Endometrial microvascular endothelial cells (primary cell): ENCODE data around the gene RAPGEF5. TPM values are rescaled to one million over a fixed set of nuclear protein-coding genes. Genes with fewer than 3 reads are reported as not detected.

Experiments
- in situ Hi-C: cut with HindIII; loops from 2 replicates; pipeline ENCODE4 v1.10.0; 2017; ENCODE audit warnings: low sequenced_read_pairs, low pct_unique_long_range_greater_than_20kb; ENCODE audit errors: inconsistent ontology term
- total RNA-seq: library from RNA; depleted of rRNA; stranded (reverse); fragments of >200 nt; gene quantifications from one replicate; pipeline ENCODE4 v1.2.3, GENCODE V29; 2015; ENCODE audit errors: inconsistent ontology term

RAPGEF5 gene, protein sequence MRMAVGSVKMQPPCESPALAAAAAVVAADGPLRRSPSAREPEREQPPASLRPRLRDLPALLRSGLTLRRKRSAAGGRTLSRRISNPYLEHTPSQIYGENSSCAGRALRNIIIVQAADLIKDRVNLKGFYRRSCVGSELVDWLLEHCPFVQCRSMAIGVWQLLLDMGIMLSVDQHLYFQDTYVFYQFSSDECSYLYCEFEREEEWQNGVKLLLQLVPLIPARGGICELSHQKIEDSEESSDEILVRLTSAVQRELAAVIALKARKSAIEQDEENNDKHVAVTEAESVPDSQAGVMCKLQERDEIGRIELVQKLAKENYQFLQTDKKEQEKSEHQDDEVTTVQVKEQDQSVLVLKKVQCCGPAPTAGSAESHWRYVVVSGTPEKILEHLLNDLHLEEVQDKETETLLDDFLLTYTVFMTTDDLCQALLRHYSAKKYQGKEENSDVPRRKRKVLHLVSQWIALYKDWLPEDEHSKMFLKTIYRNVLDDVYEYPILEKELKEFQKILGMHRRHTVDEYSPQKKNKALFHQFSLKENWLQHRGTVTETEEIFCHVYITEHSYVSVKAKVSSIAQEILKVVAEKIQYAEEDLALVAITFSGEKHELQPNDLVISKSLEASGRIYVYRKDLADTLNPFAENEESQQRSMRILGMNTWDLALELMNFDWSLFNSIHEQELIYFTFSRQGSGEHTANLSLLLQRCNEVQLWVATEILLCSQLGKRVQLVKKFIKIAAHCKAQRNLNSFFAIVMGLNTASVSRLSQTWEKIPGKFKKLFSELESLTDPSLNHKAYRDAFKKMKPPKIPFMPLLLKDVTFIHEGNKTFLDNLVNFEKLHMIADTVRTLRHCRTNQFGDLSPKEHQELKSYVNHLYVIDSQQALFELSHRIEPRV
- 104 TPM for total RNA-seq

DNA sequence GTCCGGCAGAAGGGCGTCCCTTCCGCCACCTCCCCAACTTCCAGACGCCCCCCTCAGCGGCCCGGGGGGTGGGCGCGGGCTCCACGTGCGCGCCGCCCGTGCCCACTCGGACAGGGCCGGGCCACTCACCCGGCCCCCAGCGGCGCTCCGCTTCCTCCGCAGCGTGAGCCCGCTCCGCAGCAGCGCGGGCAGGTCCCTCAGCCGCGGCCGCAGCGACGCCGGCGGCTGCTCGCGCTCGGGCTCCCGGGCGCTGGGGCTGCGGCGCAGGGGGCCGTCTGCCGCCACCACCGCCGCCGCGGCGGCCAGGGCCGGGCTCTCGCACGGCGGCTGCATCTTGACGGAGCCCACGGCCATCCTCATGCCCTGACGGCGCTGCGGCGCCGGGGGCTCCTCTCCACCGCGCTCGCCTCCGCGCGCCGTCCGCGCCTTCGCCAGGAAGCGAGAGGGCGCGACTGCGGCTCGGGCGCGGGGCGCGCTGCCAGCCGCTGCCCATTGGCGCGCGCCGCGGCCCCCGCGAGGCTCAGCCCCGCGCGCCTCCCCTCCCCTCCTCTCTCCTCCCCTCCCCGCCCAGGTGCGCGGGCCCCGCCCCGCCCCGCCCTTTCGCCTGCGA lies at the start of gene RAPGEF5:
Gene RAPGEF5 (minus strand): TSS at position 454 of the 610 bp plus-strand sequence. CDS start 94 bp downstream, at position 360.
- in situ Hi-C loops: loop anchor here (10.0 kb wide), 1 partner anchor 98 kb away; no protein-coding TSS in a partner anchor

DNA sequence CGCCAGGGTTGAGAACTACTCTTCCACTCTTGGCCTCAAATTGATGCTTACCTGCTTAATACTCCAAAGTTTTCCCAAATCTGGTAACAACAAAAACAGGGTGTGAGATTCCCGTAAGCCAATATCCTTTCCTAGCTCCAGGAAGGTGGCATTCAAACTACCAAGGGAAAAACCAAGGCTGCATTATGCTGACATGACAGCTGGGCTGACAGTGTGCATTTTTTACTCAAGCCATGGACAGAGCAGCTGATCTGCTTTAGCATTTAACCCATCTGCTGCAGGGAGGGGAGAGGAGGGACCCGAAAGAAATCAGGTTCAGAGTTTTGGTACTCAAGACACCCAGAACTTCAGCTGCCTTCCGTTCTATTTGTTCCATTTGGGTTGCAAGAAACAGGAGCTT lies 49.8 kb upstream of the RAPGEF5 start:
- in situ Hi-C loops: no loop called here

DNA sequence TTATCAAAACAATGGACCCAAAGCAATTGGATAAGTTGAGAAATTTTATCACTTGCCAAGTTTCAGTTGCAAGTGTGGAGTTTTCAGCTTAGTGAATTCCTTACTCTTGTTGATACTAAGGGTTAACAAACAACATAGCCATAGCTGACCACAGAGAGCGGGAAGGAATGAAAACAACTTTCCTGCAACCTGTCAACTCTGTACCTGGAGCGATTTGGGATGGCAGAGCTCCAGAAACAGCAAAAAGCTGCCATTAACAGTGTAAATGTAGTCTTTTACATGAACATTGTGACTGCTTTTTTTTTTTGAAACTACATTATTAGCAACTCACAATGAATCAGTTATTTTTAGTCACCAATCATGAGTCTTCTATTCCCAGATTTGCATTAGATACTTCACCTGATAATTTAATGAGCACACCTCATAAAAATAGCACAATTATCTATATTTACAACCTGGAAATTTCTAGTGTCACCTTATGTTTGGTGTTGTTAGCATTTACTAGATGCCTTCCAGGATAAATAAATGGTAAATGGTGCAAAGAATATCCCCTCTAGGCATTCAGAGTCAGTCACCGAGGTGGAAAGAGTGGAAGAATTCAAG lies 47.6 kb upstream of the RAPGEF5 start:
- in situ Hi-C loops: no loop called here

DNA sequence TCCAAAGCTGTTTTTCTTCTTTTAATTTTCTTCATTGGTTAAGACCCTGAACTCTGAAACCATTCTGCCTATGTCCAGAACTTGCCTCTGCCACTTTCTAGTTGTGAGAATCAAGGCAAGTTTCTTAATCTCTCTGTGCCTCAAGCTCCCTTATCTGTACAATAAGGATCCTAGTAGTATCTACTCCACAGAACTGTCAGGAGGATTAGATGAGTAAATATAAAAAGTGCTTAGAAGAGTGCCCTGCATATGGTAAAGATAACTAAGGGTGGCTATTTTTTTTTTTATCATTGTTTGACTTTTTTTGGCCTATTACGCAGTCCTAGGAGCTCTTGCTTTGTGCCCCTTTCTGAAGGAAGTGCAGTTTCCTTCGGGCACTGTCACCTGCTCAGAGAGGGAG lies 46.4 kb upstream of the RAPGEF5 start:
- in situ Hi-C loops: no loop called here

DNA sequence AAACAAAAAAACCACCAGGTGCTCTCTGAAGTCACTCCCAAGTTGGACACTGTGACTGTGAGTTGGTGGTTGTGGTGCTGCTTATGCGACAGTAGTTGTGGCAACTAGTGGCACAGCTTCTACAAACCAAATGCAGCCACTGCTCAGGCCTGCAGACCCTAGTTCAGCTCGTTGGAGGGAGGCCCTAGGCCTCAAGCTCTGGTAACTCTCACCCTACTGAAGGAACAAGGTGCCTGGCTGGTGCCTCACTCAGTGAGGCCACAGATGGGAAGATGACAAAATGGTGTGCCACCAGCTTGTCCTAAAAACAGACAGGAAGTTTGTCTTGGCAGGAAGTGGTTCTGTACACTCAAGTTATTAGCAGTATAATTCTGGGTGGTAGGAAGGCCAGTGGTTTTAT lies 45.3 kb upstream of the RAPGEF5 start:
- in situ Hi-C loops: no loop called here

DNA sequence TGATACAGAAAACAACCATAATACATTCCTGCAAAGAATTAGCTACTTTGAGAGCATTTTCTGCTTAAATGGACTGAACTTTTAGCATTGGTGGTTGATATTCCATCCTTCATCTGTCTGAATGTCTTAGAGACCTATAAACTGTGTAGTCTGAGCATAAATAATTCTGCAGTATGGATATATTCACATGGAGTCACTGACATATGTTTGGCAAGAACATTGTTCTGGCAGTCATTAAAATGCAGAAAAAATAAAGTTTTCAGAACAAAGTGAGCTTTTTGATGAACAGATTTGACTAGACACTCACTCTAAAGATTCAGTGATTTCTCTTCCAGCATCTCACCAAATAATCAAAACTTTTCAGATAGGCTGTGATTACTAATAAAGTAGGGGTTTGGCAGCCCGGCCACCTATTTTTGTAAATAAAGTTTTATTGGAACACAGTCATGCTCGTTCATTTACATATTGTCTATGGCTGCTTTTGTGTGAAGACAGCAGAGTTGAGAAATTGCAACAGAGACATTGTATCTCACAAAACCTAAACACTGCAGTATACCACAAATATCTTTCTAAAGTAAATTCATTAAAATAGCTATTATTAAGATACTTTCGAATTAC lies 44.1 kb upstream of the RAPGEF5 start:
- in situ Hi-C loops: no loop called here

DNA sequence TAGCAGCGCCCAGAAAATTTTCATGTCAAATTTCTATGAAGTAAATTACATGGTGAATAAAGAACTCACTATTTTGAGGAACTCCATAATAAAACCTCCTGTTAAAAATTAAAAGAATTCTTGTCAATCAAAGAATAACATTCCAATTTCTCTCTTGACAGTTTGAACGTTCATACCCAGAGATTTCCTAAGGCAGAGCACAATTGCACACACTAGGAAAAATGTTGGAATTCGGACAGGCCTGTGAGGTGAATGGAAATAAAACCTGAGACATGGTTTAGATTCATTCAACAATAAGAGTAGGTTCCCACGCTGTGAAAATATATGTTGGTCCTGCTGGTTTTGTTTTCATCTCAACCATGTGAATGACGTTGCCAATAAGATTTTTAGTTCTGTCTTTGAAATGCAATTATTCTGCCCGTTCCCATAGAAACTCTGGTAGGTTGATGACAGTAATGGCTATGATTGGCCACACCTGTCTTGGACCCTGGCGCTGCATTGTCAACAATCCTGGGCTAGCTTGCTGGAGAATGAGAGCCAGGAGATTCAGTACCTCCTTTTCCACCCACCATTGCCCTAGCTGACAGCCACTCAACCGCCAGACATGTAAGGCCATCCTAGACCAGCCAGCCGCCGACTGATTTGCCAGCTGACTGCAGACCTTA lies 43.3 kb upstream of the RAPGEF5 start:
- in situ Hi-C loops: no loop called here

DNA sequence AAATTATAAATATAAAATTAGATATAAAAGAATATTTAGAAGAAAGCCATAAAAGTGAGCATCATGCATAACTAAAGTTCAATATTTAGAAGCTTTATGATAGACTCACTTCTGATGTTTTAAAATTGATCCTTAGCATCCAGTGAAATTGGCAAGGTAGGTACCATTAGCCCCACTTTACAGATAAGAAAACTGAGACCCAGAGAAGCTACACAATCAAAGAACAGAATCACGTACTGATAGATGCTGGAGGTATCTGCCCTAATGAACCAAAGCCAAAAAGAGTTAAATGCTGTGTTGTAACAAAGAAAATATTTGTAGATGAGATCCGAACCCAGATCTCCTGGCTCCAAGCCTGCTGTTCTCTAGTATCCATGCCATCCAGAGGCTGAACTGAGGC lies 42.6 kb upstream of the RAPGEF5 start:
- in situ Hi-C loops: no loop called here

DNA sequence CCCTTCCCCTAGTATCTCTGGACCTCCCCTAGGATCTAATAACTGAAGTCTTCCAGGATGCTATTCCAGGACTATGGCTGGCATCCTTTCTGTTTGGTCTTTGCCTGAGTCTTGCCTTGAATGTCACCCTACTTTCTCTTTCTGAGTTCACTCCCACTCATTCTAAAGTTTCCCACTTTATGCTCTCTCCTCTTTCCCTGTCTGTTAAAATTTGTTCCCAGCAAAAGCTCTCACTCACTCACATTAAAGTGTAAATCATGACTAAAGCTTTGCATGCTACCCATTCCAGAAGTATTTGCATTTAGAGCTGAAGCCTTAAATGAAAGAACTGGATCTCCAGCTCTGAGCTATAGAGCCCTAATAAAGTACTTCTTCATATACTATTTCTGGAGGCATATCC lies 42.1 kb upstream of the RAPGEF5 start:
- in situ Hi-C loops: no loop called here

DNA sequence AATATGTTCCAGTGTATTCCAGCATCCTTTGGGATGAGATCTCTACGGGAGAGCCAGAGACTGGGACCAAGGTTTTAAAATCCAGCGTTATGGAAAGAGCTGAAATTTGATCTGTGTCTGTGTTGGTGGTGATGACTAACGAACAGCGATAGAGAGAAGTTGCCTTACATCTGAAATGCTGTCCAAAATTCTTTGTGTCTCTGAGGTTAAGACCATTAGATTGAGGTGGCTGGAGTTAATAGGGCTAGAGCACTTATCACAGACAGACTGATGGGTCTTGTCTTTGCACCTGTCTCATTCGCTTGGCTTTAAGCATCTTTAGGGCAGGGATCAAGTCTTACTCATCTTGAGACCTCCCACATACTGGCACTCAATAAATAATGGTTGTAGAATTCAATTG lies 41.0 kb upstream of the RAPGEF5 start:
- in situ Hi-C loops: no loop called here

DNA sequence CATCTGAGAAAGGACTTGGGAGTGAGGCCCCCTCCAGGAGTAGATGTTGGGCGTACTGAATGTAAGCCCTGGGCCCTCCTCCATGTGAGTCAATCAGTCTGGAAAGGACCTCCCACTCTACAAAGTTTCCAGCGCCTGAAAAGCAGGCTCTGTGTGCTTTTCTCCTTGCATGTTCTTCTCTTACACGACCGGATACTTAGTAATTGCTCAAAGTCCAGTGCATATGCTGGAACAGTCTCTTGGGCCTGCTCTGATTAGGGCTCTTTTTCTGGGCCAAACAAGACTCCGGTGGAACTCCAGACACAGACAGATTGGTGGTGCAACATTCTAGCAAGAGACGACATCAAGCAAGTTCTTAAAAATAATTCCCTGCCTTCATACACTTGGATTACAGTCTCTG lies 38.3 kb upstream of the RAPGEF5 start:
- in situ Hi-C loops: no loop called here

DNA sequence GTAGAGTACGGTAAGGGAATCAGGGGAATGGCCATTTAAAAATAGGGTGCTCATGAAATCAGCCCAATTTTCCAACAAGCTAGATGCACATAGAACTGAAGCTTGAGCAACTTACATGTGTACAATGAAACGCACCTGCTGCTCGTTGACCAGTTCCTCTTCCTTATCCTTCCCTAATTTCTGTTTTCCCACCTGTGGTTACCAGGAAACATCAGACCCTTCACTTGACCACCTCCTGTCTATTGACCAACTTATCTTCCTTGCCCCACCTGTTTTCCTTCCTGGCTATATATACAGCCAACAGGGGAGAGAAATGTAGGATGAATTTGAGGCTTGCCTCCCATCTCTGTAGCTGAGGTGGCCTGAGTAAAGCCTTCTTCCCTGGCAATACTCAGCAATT lies 37.8 kb upstream of the RAPGEF5 start:
- in situ Hi-C loops: no loop called here

DNA sequence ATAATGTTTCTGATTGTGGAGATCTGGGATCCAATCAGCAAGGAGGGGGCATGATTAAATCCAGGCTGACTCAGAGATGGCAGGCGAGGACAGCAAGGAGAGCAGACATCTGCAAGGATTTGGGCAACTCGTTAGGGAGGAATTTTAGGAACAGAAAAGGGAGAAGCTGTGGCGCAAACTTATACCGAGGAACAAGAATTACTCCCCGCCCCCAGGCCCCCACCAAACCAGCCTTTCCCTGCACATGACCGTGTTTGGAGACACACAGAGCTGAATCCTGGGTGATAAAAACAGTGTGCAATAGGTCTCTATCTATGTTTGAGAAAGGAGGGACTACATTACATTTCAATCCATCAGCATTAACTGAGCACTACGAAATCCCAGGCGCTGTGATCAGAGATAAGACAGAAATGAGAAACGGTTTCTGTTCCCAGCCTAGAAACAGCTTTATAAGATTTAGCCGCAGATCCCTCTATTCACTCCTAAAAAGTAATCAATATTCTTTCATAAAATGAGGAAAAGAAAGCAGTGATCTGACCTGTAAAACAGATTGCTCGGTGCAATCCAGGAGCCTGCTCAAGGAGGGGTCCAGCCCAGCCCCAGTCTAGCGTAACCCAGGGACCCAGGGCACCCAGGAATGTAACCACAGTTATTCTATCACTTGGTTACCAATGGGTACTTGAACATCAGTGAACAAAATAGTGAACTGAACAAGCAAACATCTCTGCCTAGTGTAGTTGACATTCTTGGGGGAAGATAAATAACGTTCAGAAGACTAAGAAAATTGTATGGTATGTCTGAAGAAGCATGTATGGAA lies 37.2 kb upstream of the RAPGEF5 start:
- in situ Hi-C loops: no loop called here

DNA sequence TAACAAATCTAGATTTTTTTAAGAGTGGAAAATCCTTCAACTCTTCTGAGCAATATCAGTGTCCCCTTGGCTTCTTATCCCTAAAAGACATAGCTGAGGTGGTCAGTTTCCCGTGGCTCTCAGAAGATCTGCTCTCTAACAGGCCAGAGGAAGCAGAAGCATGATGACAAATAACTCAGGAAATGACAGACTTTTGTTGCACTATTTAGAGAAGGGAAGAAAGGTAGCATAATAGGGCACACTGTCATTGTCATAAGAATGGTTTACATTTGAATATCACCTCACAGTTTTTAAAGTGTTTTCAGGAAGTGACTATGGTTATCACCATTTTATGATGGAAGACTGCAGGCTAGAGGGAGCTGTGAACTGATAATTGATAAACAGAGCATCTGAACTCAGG lies 33.6 kb upstream of the RAPGEF5 start:
- in situ Hi-C loops: no loop called here

DNA sequence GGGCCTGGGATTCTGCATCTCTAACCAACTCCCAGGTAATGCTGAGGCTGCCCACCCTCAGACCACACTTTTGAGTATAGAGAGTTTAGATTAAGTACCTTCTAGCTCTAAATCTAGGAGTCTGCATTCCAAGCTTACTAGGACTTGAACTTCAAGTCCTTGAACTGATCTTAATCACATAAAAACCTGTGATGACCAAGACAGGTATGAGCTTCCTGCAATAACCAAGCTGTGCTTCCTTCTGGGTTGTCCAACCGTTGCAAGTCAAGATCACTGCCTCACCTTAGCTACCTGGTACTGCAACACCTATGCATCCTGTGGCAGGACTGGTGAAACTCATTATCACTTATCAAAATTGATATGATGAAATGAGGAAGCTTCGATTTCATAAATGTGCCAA lies 32.9 kb upstream of the RAPGEF5 start:
- in situ Hi-C loops: no loop called here

DNA sequence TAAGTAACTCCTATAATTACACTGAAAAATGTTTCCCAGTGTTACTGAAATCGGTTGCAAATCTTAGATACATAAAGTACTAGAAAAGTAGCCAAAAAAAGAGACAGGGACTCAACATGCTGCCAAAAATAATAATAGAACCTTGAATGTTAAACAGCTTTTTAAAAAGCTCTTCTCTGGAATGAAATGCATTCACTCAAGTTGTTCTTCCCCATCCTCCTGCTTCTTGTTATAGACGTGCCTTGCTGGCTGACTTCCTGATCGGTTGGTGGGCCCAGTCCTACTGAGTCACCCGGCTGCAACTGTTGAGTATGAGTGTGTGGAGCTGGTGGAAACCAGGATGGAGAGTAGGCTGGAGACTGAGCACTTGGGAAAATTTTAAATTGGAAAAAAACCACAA lies 30.6 kb upstream of the RAPGEF5 start:
- in situ Hi-C loops: no loop called here

DNA sequence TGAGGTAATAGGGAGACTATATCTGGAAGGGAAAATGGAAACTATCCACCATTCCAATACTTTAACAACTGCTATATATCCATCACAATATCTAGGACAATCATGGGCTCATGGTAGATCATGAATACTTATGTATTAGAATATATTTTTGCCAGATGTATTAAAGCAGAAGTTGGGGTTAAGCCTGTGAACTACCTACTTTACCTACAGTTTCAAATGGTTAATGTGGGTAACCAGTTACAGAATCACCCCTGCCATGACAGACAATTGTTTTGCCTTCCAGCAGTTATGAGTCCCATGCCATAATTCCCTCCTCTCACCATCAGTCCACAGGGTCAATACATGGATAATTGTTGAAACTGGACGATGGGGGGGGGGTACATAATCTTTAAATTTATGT lies 29.9 kb upstream of the RAPGEF5 start:
- in situ Hi-C loops: no loop called here
